WTC11 (cell line): ENCODE results near the gene GALK1.

Experiments
- CREB1 ChIP-seq: sonication (generic); formaldehyde crosslinking; IDR thresholded peaks from 2 replicates; pipeline ENCODE4 v1.8.0; 2023; ENCODE audit warnings: mild to moderate bottlenecking, missing genetic modification reagents
- MAX ChIP-seq: sonication (generic); formaldehyde crosslinking; IDR thresholded peaks from 2 replicates; pipeline ENCODE4 v1.8.0; 2022; ENCODE audit warnings: mild to moderate bottlenecking, missing genetic modification reagents
- NR3C1 ChIP-seq: sonication (generic); formaldehyde crosslinking; conservative IDR thresholded peaks from 2 replicates; pipeline ENCODE4 v1.8.1; 2023; ENCODE audit warnings: low read depth, mild to moderate bottlenecking, missing genetic modification reagents
- STAT6 ChIP-seq: sonication (generic); formaldehyde crosslinking; conservative IDR thresholded peaks from 2 replicates; pipeline ENCODE4 v1.8.1; 2023; ENCODE audit warnings: mild to moderate bottlenecking, low read depth, missing genetic modification reagents, moderate library complexity
- TF ChIP-seq, protein P1 (sequence below): fragments of 200-600 bp; IDR thresholded peaks from 2 replicates; pipeline ENCODE4 v1.8.0; 2022; ENCODE audit warnings: antibody characterized with exemption
- TF ChIP-seq, protein P2 (sequence below): sonication (generic); formaldehyde crosslinking; IDR thresholded peaks from 2 replicates; pipeline ENCODE4 v1.8.1; 2023; ENCODE audit warnings: mild to moderate bottlenecking, missing genetic modification reagents, moderate library complexity
- TF ChIP-seq, protein P3 (sequence below): fragments of 250-450 bp; sonication (Bioruptor Pico); IDR thresholded peaks from 2 replicates; pipeline ENCODE4 v1.9.0; 2021; ENCODE audit warnings: mild to moderate bottlenecking, borderline replicate concordance

- TF ChIP-seq, protein P1, sequence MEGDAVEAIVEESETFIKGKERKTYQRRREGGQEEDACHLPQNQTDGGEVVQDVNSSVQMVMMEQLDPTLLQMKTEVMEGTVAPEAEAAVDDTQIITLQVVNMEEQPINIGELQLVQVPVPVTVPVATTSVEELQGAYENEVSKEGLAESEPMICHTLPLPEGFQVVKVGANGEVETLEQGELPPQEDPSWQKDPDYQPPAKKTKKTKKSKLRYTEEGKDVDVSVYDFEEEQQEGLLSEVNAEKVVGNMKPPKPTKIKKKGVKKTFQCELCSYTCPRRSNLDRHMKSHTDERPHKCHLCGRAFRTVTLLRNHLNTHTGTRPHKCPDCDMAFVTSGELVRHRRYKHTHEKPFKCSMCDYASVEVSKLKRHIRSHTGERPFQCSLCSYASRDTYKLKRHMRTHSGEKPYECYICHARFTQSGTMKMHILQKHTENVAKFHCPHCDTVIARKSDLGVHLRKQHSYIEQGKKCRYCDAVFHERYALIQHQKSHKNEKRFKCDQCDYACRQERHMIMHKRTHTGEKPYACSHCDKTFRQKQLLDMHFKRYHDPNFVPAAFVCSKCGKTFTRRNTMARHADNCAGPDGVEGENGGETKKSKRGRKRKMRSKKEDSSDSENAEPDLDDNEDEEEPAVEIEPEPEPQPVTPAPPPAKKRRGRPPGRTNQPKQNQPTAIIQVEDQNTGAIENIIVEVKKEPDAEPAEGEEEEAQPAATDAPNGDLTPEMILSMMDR: no peak
- TF ChIP-seq CREB1 (CRISPR knock-in tag): no peak
- no peak for TF ChIP-seq NR3C1 (CRISPR knock-in tag)
- no peak for TF ChIP-seq STAT6
- TF ChIP-seq, protein P2, sequence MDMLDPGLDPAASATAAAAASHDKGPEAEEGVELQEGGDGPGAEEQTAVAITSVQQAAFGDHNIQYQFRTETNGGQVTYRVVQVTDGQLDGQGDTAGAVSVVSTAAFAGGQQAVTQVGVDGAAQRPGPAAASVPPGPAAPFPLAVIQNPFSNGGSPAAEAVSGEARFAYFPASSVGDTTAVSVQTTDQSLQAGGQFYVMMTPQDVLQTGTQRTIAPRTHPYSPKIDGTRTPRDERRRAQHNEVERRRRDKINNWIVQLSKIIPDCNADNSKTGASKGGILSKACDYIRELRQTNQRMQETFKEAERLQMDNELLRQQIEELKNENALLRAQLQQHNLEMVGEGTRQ (CRISPR knock-in tag): no peak
- no peak for TF ChIP-seq MAX (CRISPR knock-in tag)
- TF ChIP-seq, protein P3, sequence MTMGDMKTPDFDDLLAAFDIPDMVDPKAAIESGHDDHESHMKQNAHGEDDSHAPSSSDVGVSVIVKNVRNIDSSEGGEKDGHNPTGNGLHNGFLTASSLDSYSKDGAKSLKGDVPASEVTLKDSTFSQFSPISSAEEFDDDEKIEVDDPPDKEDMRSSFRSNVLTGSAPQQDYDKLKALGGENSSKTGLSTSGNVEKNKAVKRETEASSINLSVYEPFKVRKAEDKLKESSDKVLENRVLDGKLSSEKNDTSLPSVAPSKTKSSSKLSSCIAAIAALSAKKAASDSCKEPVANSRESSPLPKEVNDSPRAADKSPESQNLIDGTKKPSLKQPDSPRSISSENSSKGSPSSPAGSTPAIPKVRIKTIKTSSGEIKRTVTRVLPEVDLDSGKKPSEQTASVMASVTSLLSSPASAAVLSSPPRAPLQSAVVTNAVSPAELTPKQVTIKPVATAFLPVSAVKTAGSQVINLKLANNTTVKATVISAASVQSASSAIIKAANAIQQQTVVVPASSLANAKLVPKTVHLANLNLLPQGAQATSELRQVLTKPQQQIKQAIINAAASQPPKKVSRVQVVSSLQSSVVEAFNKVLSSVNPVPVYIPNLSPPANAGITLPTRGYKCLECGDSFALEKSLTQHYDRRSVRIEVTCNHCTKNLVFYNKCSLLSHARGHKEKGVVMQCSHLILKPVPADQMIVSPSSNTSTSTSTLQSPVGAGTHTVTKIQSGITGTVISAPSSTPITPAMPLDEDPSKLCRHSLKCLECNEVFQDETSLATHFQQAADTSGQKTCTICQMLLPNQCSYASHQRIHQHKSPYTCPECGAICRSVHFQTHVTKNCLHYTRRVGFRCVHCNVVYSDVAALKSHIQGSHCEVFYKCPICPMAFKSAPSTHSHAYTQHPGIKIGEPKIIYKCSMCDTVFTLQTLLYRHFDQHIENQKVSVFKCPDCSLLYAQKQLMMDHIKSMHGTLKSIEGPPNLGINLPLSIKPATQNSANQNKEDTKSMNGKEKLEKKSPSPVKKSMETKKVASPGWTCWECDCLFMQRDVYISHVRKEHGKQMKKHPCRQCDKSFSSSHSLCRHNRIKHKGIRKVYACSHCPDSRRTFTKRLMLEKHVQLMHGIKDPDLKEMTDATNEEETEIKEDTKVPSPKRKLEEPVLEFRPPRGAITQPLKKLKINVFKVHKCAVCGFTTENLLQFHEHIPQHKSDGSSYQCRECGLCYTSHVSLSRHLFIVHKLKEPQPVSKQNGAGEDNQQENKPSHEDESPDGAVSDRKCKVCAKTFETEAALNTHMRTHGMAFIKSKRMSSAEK: no peak
Observed at GRCh38 chr17:75731086-75731715, 33.8 kb downstream of the GALK1 start.
